GM23338 (cell line): ENCODE data around the gene ARMC9. TPM values are rescaled to one million over a fixed set of nuclear protein-coding genes. Genes with fewer than 3 reads are reported as not detected.

Experiments
- ATAC-seq: fragments of 200-7000 bp; cut with Tn5 transposase; 3 replicates; pipeline ENCODE4 v1.9.1; 2020
- DNase-seq: peaks from one replicate; pipeline ENCODE4 v3.0.0-alpha.2; 2015; ENCODE audit warnings: low spot score
- H2AFZ ChIP-seq: fragments of 200-600 bp; sonication (generic); 2 replicates; pipeline ENCODE4 v1.8.0; 2016; ENCODE audit warnings: antibody characterized with exemption, mild to moderate bottlenecking, moderate library complexity
- H3F3A ChIP-seq: fragments of 200-600 bp; sonication (generic); replicated peaks from 2 replicates; pipeline ENCODE4 v1.8.0; 2017; ENCODE audit warnings: antibody characterized with exemption, mixed run types, low read depth
- H3K27ac ChIP-seq: fragments of 200-600 bp; sonication (generic); 2 replicates; pipeline ENCODE4 v1.6.1; 2016; ENCODE audit warnings: low read depth
- H3K27me3 ChIP-seq: fragments of 200-600 bp; sonication (generic); 2 replicates; pipeline ENCODE4 v1.8.0; 2016; ENCODE audit warnings: mild to moderate bottlenecking, mixed run types, moderate library complexity; ENCODE audit not compliant: insufficient read depth
- H3K36me3 ChIP-seq: fragments of 200-600 bp; sonication (generic); 2 replicates; pipeline ENCODE4 v1.8.0; 2016; ENCODE audit warnings: mild to moderate bottlenecking; ENCODE audit not compliant: insufficient read depth
- H3K4me1 ChIP-seq: fragments of 200-600 bp; sonication (generic); 2 replicates; pipeline ENCODE4 v1.8.0; 2016; ENCODE audit warnings: mild to moderate bottlenecking, moderate library complexity; ENCODE audit not compliant: insufficient read depth
- H3K4me2 ChIP-seq: fragments of 200-600 bp; sonication (generic); 2 replicates; pipeline ENCODE4 v1.7.1; 2017; ENCODE audit warnings: mixed run types
- H3K4me3 ChIP-seq: fragments of 200-600 bp; sonication (generic); 2 replicates; pipeline ENCODE4 v1.6.1; 2016; ENCODE audit warnings: mixed run types
- H3K79me2 ChIP-seq: fragments of 200-600 bp; sonication (generic); replicated peaks from 2 replicates; pipeline ENCODE4 v1.8.0; 2017; ENCODE audit warnings: mild to moderate bottlenecking; ENCODE audit not compliant: insufficient read depth
- H3K9me2 ChIP-seq: fragments of 200-600 bp; sonication (generic); 2 replicates; pipeline ENCODE4 v1.8.0; 2017; ENCODE audit not compliant: insufficient read depth
- H4K20me1 ChIP-seq: fragments of 200-600 bp; sonication (generic); replicated peaks from 2 replicates; pipeline ENCODE4 v1.8.0; 2017; ENCODE audit warnings: mild to moderate bottlenecking; ENCODE audit not compliant: insufficient read depth
- H3K27ac Mint-ChIP-seq: 2 replicates; pipeline ENCODE4 v1.8.0; 2020; ENCODE audit warnings: inconsistent platforms, mild to moderate bottlenecking, moderate library complexity, mixed read lengths
- H3K27me3 Mint-ChIP-seq: 3 replicates; pipeline ENCODE4 v1.8.0; 2022; ENCODE audit warnings: low read depth, mild to moderate bottlenecking, moderate library complexity, mixed read lengths, inconsistent platforms; ENCODE audit not compliant: insufficient read depth, poor library complexity
- H3K36me3 Mint-ChIP-seq: 3 replicates; pipeline ENCODE4 v1.8.0; 2021; ENCODE audit warnings: low read depth, mild to moderate bottlenecking, inconsistent platforms, moderate library complexity, mixed read lengths
- H3K4me1 Mint-ChIP-seq: 3 replicates; pipeline ENCODE4 v1.8.0; 2020; ENCODE audit warnings: mild to moderate bottlenecking, inconsistent platforms, mixed read lengths
- H3K4me3 Mint-ChIP-seq: 3 replicates; pipeline ENCODE4 v1.8.0; 2021; ENCODE audit warnings: moderate library complexity, mild to moderate bottlenecking, inconsistent platforms, mixed read lengths
- H3K9me3 Mint-ChIP-seq: 3 replicates; pipeline ENCODE4 v1.8.0; 2020; ENCODE audit warnings: moderate library complexity, mild to moderate bottlenecking, inconsistent platforms, mixed read lengths
- CREB1 ChIP-seq: fragments of 250-450 bp; sonication (Bioruptor Pico); IDR thresholded peaks from 2 replicates; pipeline ENCODE4 v1.5.0; 2020; ENCODE audit warnings: low read depth, mild to moderate bottlenecking, moderate library complexity
- EZH2 ChIP-seq: fragments of 200-600 bp; sonication (generic); IDR thresholded peaks from one replicate; pipeline ENCODE4 v1.8.0; 2017; ENCODE audit warnings: antibody characterized with exemption, mild to moderate bottlenecking, low read depth; ENCODE audit not compliant: unreplicated experiment
- EZH2phosphoT487 ChIP-seq: fragments of 200-600 bp; sonication (generic); IDR thresholded peaks from one replicate; pipeline ENCODE4 v1.8.1; 2018; ENCODE audit warnings: antibody characterized with exemption; ENCODE audit not compliant: unreplicated experiment
- JUNB ChIP-seq: IDR thresholded peaks from one replicate; pipeline ENCODE4 v1.6.1; 2016; ENCODE audit warnings: antibody characterized with exemption; ENCODE audit not compliant: unreplicated experiment
- NANOG ChIP-seq: IDR thresholded peaks from 2 replicates; pipeline ENCODE4 v1.6.1; 2016; ENCODE audit warnings: antibody characterized with exemption, borderline replicate concordance
- POLR2AphosphoS5 ChIP-seq: IDR thresholded peaks from 2 replicates; pipeline ENCODE4 v1.6.1; 2016; ENCODE audit warnings: antibody characterized with exemption, low read depth
- STAT1 ChIP-seq: IDR thresholded peaks from one replicate; pipeline ENCODE4 v1.6.1; 2016; ENCODE audit warnings: antibody characterized with exemption; ENCODE audit not compliant: unreplicated experiment
- ZNF114 ChIP-seq: fragments of 250-450 bp; sonication (Bioruptor Pico); IDR thresholded peaks from 2 replicates; pipeline ENCODE4 v1.5.0; 2020; ENCODE audit warnings: mild to moderate bottlenecking, moderate library complexity
- ZNF331 ChIP-seq: fragments of 250-450 bp; sonication (Bioruptor Pico); IDR thresholded peaks from 2 replicates; pipeline ENCODE4 v1.5.0; 2020; ENCODE audit warnings: low read depth, mild to moderate bottlenecking, moderate library complexity
- polyA plus RNA-seq: library from polyadenylated mRNA; unstranded; fragments of >200 nt; fragmentation: Nextera tagmentation; extraction: Ambion mirVana; gene quantifications from 2 replicates; pipeline ENCODE4 v1.2.1, GENCODE V29; 2016
- total RNA-seq: library from RNA; depleted of rRNA; stranded (reverse); fragments of >200 nt; shearing (Covaris generic); gene quantifications from 2 replicates; pipeline ENCODE4 v1.2.3, GENCODE V29; 2014
- TF ChIP-seq, protein P1 (sequence below): IDR thresholded peaks from 2 replicates; pipeline ENCODE4 v1.6.1; 2016; ENCODE audit warnings: antibody characterized with exemption
- TF ChIP-seq, protein P2 (sequence below): IDR thresholded peaks from one replicate; pipeline ENCODE4 v1.6.1; 2018; ENCODE audit warnings: antibody characterized with exemption; ENCODE audit not compliant: unreplicated experiment
- TF ChIP-seq, protein P3 (sequence below): fragments of 250-450 bp; sonication (Bioruptor Pico); IDR thresholded peaks from 2 replicates; pipeline ENCODE4 v1.5.0; 2020; ENCODE audit warnings: mild to moderate bottlenecking, moderate library complexity
- TF ChIP-seq, protein P4 (sequence below), 2 experiments: fragments of 200-600 bp in 1 of 2; sonication (generic) in 1 of 2; conservative IDR thresholded peaks; 2 replicates each; pipeline versions ENCODE4 v1.5.1 to v1.6.1; 2016 to 2017; ENCODE audit warnings: antibody characterized with exemption in 2 of 2, low read depth in 2 of 2, mild to moderate bottlenecking in 2 of 2, moderate library complexity in 1 of 2

The ARMC9 gene
- total and polyA plus RNA-seq, 2 experiments from 2014 or later, result 29.2 to 56.0 TPM

DNA sequence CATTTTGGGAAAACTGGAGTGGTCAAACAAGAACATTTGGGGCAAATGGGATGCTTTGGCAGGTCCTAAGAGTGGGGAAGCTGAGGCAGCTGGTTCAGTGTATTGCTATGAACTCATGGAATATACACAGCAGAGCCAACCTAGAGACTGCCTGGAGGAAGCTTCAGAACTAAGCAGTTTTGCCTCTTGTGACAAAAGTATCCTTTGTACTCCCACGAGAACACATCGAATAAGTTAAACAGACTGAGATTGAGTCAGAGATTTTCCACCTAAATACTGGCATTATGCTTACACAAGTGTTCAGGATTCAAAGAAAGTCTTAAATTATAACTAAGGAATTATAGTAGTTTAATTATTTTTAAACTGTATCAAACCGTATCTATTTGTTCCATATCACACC lies 5.2 kb upstream of the ARMC9 start:
- H3K36me3 ChIP-seq, result no peaks in the 10 kb centered on the region
- no peaks in the 10 kb centered on the region for H3K9me2 ChIP-seq
- DNase-seq (no peak), ATAC-seq (no peak)
- TF ChIP-seq, protein P1, sequence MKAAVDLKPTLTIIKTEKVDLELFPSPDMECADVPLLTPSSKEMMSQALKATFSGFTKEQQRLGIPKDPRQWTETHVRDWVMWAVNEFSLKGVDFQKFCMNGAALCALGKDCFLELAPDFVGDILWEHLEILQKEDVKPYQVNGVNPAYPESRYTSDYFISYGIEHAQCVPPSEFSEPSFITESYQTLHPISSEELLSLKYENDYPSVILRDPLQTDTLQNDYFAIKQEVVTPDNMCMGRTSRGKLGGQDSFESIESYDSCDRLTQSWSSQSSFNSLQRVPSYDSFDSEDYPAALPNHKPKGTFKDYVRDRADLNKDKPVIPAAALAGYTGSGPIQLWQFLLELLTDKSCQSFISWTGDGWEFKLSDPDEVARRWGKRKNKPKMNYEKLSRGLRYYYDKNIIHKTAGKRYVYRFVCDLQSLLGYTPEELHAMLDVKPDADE, result no peak
- no peak for TF ChIP-seq EZH2
- TF ChIP-seq ZNF114, result no peak
- no peak for TF ChIP-seq POLR2AphosphoS5
- TF ChIP-seq JUNB, result no peak
- TF ChIP-seq STAT1, result no peak
- TF ChIP-seq EZH2phosphoT487, result no peak
- TF ChIP-seq, protein P2, sequence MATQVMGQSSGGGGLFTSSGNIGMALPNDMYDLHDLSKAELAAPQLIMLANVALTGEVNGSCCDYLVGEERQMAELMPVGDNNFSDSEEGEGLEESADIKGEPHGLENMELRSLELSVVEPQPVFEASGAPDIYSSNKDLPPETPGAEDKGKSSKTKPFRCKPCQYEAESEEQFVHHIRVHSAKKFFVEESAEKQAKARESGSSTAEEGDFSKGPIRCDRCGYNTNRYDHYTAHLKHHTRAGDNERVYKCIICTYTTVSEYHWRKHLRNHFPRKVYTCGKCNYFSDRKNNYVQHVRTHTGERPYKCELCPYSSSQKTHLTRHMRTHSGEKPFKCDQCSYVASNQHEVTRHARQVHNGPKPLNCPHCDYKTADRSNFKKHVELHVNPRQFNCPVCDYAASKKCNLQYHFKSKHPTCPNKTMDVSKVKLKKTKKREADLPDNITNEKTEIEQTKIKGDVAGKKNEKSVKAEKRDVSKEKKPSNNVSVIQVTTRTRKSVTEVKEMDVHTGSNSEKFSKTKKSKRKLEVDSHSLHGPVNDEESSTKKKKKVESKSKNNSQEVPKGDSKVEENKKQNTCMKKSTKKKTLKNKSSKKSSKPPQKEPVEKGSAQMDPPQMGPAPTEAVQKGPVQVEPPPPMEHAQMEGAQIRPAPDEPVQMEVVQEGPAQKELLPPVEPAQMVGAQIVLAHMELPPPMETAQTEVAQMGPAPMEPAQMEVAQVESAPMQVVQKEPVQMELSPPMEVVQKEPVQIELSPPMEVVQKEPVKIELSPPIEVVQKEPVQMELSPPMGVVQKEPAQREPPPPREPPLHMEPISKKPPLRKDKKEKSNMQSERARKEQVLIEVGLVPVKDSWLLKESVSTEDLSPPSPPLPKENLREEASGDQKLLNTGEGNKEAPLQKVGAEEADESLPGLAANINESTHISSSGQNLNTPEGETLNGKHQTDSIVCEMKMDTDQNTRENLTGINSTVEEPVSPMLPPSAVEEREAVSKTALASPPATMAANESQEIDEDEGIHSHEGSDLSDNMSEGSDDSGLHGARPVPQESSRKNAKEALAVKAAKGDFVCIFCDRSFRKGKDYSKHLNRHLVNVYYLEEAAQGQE, result no peak
- TF ChIP-seq, protein P3, sequence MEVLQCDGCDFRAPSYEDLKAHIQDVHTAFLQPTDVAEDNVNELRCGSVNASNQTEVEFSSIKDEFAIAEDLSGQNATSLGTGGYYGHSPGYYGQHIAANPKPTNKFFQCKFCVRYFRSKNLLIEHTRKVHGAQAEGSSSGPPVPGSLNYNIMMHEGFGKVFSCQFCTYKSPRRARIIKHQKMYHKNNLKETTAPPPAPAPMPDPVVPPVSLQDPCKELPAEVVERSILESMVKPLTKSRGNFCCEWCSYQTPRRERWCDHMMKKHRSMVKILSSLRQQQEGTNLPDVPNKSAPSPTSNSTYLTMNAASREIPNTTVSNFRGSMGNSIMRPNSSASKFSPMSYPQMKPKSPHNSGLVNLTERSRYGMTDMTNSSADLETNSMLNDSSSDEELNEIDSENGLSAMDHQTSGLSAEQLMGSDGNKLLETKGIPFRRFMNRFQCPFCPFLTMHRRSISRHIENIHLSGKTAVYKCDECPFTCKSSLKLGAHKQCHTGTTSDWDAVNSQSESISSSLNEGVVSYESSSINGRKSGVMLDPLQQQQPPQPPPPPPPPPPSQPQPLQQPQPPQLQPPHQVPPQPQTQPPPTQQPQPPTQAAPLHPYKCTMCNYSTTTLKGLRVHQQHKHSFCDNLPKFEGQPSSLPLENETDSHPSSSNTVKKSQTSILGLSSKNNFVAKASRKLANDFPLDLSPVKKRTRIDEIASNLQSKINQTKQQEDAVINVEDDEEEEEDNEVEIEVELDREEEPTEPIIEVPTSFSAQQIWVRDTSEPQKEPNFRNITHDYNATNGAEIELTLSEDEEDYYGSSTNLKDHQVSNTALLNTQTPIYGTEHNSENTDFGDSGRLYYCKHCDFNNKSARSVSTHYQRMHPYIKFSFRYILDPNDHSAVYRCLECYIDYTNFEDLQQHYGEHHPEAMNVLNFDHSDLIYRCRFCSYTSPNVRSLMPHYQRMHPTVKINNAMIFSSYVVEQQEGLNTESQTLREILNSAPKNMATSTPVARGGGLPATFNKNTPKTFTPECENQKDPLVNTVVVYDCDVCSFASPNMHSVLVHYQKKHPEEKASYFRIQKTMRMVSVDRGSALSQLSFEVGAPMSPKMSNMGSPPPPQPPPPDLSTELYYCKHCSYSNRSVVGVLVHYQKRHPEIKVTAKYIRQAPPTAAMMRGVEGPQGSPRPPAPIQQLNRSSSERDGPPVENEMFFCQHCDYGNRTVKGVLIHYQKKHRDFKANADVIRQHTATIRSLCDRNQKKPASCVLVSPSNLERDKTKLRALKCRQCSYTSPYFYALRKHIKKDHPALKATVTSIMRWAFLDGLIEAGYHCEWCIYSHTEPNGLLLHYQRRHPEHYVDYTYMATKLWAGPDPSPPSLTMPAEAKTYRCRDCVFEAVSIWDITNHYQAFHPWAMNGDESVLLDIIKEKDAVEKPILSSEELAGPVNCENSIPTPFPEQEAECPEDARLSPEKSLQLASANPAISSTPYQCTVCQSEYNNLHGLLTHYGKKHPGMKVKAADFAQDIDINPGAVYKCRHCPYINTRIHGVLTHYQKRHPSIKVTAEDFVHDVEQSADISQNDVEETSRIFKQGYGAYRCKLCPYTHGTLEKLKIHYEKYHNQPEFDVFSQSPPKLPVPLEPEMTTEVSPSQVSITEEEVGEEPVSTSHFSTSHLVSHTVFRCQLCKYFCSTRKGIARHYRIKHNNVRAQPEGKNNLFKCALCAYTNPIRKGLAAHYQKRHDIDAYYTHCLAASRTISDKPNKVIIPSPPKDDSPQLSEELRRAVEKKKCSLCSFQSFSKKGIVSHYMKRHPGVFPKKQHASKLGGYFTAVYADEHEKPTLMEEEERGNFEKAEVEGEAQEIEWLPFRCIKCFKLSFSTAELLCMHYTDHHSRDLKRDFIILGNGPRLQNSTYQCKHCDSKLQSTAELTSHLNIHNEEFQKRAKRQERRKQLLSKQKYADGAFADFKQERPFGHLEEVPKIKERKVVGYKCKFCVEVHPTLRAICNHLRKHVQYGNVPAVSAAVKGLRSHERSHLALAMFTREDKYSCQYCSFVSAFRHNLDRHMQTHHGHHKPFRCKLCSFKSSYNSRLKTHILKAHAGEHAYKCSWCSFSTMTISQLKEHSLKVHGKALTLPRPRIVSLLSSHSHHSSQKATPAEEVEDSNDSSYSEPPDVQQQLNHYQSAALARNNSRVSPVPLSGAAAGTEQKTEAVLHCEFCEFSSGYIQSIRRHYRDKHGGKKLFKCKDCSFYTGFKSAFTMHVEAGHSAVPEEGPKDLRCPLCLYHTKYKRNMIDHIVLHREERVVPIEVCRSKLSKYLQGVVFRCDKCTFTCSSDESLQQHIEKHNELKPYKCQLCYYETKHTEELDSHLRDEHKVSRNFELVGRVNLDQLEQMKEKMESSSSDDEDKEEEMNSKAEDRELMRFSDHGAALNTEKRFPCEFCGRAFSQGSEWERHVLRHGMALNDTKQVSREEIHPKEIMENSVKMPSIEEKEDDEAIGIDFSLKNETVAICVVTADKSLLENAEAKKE, result no peak
- TF ChIP-seq ZNF331 (CRISPR knock-in tag), result no peak
- TF ChIP-seq NANOG, result no peak
- no peak for TF ChIP-seq CREB1 (CRISPR knock-in tag)
- TF ChIP-seq, protein P4, sequence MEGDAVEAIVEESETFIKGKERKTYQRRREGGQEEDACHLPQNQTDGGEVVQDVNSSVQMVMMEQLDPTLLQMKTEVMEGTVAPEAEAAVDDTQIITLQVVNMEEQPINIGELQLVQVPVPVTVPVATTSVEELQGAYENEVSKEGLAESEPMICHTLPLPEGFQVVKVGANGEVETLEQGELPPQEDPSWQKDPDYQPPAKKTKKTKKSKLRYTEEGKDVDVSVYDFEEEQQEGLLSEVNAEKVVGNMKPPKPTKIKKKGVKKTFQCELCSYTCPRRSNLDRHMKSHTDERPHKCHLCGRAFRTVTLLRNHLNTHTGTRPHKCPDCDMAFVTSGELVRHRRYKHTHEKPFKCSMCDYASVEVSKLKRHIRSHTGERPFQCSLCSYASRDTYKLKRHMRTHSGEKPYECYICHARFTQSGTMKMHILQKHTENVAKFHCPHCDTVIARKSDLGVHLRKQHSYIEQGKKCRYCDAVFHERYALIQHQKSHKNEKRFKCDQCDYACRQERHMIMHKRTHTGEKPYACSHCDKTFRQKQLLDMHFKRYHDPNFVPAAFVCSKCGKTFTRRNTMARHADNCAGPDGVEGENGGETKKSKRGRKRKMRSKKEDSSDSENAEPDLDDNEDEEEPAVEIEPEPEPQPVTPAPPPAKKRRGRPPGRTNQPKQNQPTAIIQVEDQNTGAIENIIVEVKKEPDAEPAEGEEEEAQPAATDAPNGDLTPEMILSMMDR (conservative IDR thresholded peaks at IDR 0.05; ENCODE audit: low read depth in 2 of 2), result no peak
- H3K27ac ChIP-seq, result no peak overlapping the region
- peaks cover 7% of the 10 kb centered on the region; the same call in 1 of the 3 replicates for H3K9me3 Mint-ChIP-seq
- peaks cover 4% of the 10 kb centered on the region; the same call in 1 of the 3 replicates for H3K36me3 Mint-ChIP-seq
- peaks cover 22% of the 10 kb centered on the region for H3F3A ChIP-seq
- no peak overlapping the region for H3K4me3 ChIP-seq
- no peak overlapping the region for H3K27ac Mint-ChIP-seq
- no peak overlapping the region for H3K4me2 ChIP-seq
- H3K4me1 ChIP-seq, result peaks cover 24% of the 10 kb centered on the region
- peaks cover 17% of the 10 kb centered on the region for H3K27me3 Mint-ChIP-seq
- peaks cover 29% of the 10 kb centered on the region for H3K4me1 Mint-ChIP-seq
- no peaks in the 10 kb centered on the region for H3K79me2 ChIP-seq
- H2AFZ ChIP-seq, result no peak overlapping the region; the same call in 1 of the 2 replicates
- H3K27me3 ChIP-seq, result no peaks in the 10 kb centered on the region
- no peak overlapping the region for H3K4me3 Mint-ChIP-seq
- no peaks in the 10 kb centered on the region for H4K20me1 ChIP-seq
